GM10248 (cell line): ENCODE results near the gene DDB1.

ENCODE experiments used
- CTCF ChIA-PET: fragments of 300-600 bp; sonication (Branson Sonifier 250); formaldehyde crosslinking; extraction: SDS; loops from one replicate; lab custom pipeline; 2021; ENCODE audit warnings: antibody characterized with exemption; lab: Yijun Ruan, JAX
- POLR2A ChIA-PET: fragments of 350-650 bp; sonication (Branson Sonifier 250); formaldehyde crosslinking; extraction: SDS; loops from one replicate; lab custom pipeline; 2020; ENCODE audit warnings: antibody characterized with exemption; lab: Yijun Ruan, JAX
- DNase-seq: peaks from one replicate; pipeline ENCODE4 v3.0.0; 2012; ENCODE audit errors: extremely low spot score
- TF ChIP-seq, protein P1 (sequence below): IDR thresholded peaks from 2 replicates; pipeline ENCODE4 v1.5.1; 2012; ENCODE audit warnings: mild to moderate bottlenecking, low read depth; ENCODE audit errors: extremely low read depth, missing control alignments, control extremely low read depth

Gene DDB1

DNA sequence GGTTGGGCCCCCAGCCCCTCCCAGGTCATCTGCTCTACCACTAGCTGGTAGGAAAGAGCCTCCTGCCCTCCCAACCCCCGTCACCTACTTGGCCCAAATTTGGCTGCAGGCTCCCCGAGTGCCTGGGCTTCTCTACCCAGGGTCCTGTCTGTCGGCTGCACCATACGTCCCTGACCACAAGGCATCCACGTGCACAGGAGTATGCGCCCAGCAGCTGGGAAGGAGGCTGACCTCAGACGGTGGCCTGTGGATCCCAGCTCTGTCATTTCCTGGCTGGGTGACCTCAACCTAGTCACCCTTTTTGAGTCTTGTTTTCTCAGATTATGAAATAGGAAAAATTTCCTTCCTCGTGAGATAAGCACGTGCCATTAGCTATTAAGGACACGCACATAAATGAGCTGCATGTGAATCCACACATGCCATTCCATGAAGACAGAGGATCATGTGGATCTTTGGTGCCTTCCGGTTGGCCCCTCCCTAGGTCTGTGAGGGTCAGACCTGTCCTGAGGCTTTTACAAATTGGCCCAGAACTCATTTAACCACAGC, 15.1 kb upstream of the DDB1 start:
- no peak for DNase-seq
- ChIA-PET CTCF (interaction anchor here (1.1 to 3.6 kb wide), 10 partner anchors 9 to 37 kb away, joined by 3 to 36 read pairs (median 5); partner anchors contain the start of genes CYB561A3, DDB1 and TKFC), POLR2A (interaction anchor here (1.1 to 1.7 kb wide), 2 partner anchors 10 to 14 kb away, joined by 3 to 7 read pairs; partner anchors contain the start of genes CYB561A3 and TMEM138)
- TF ChIP-seq, protein P1, sequence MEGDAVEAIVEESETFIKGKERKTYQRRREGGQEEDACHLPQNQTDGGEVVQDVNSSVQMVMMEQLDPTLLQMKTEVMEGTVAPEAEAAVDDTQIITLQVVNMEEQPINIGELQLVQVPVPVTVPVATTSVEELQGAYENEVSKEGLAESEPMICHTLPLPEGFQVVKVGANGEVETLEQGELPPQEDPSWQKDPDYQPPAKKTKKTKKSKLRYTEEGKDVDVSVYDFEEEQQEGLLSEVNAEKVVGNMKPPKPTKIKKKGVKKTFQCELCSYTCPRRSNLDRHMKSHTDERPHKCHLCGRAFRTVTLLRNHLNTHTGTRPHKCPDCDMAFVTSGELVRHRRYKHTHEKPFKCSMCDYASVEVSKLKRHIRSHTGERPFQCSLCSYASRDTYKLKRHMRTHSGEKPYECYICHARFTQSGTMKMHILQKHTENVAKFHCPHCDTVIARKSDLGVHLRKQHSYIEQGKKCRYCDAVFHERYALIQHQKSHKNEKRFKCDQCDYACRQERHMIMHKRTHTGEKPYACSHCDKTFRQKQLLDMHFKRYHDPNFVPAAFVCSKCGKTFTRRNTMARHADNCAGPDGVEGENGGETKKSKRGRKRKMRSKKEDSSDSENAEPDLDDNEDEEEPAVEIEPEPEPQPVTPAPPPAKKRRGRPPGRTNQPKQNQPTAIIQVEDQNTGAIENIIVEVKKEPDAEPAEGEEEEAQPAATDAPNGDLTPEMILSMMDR, result no peak

DNA sequence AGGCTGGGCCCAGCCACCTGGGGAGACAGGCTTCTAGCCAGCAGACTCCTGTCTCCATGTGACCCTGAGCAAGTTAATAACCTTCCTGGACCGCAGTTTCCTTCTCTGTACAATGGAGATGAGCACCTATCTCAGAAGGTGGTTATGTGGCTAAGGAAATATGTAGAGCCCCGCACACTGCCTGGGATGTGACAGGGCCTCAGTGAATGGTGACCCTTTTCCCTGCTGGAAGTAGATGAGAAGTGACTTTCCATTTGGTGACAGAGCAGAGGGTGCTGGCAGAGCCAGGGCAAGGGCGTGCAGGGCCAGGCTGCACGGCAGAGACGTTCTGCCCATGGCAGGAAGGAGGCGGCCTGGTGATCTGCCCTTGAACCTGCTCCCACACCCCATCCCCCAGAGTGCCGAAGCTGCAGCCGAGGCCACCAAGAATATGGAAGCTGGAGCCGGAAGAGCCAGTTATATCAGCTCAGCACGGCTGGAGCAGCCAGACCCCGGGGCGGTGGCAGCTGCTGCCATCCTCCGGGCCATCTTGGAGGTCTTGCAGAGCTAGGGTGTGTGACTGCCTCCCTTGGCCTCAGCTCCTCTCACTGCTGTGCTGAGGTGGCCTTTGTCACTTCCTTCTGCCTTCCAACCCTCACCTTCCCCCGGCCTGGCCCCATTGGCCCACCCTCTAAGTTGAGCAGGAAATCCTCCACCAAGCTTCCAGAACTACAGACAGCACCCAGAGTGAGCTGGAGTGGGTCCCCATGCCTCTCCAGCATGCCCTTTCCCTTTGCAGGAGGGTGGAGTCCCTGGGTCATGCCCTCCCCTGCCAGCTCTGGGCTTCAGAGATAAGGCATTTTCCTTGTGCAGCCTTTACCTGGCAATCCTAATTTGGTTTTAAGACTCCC, 13.3 kb upstream of the DDB1 start:
- CTCF ChIA-PET, result interaction anchor here (1.2 to 14.3 kb wide), 5 partner anchors 10 to 46 kb away, joined by 3 to 374 read pairs (median 13); partner anchors contain the start of genes CYB561A3, DDB1, TKFC and TMEM138
- TF ChIP-seq, protein P1, result no peak
- POLR2A ChIA-PET, result interaction anchor here (0.8 kb wide), 1 partner anchor 16 kb away, joined by 6 read pairs; no protein-coding TSS in a partner anchor
- no peak for DNase-seq

DNA sequence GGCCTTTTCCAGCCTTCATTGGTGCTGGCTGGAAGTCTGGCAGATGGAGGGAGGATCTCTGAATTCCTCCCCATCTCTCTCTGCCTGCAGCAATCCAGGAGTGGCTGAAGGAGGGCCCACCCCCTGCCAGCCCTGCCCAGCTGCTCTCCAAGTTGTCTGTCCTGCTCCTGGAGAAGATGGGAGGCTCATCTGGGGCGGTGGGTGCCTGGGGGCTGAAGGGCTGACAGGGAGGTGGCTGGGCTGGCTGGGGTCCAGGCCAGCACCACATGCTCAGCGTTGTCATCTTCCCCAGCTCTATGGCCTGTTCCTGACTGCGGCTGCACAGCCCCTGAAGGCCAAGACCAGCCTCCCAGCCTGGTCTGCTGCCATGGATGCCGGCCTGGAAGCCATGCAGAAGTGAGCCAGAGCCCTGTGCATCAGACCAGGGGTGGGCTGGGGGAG, 12.3 kb upstream of the DDB1 start:
- ChIA-PET CTCF (interaction anchor here (1.7 to 14.3 kb wide), 4 partner anchors 9 to 40 kb away, joined by 4 to 374 read pairs (median 11); partner anchors contain the start of genes CYB561A3, DDB1, TKFC and TMEM138), POLR2A (no interaction called here)
- no peak for DNase-seq
- TF ChIP-seq, protein P1, result no peak

DNA sequence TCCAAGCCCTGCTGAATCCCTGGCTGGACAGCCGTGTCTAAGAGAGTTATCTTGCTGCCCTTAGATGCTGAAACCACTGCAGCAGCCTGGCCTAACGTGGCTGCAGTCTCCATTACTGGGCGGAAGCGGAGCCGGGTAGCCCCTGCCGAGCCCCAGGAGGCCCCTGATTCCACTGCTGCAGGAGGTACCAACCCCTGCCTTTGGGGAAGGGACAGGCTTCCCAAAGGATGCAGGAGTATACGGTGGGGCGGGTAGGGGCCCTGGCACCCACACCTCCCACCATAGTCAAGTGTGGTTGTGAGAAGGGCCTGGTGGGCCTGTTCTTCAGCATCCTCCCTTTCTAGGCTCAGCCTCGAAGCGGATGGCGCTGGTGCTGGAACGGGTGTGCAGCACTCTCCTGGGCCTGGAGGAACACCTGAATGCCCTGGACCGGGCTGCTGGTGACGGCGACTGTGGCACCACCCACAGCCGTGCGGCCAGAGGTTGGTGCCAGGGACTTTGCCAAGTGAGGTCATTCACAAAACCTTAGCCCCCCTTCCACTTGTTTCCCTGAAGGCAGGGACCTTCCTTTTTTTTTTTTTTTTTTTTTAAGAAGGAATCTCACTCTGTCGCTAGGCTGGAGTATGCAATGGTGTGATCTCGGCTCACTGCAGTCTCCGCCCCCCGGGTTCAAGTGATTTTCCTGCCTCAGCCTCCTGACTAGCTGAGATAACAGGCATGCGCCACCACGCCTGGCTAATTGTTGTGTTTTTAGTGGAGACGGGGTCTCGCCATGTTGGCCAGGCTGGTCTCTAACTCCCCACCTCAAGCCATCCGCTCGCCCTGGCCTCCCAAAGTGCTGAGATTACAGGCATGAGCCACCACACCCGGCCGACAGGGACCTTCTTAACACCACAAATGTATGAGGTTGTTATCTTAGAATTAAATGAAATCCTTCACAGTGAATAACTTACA, 11.2 kb upstream of the DDB1 start:
- CTCF ChIA-PET, result interaction anchor here (1.7 to 14.3 kb wide), 3 partner anchors 8 to 41 kb away, joined by 7 to 374 read pairs (median 15); partner anchors contain the start of genes CYB561A3 and TMEM138
- POLR2A ChIA-PET, result no interaction called here
- DNase-seq, result no peak
- TF ChIP-seq, protein P1, result no peak

DNA sequence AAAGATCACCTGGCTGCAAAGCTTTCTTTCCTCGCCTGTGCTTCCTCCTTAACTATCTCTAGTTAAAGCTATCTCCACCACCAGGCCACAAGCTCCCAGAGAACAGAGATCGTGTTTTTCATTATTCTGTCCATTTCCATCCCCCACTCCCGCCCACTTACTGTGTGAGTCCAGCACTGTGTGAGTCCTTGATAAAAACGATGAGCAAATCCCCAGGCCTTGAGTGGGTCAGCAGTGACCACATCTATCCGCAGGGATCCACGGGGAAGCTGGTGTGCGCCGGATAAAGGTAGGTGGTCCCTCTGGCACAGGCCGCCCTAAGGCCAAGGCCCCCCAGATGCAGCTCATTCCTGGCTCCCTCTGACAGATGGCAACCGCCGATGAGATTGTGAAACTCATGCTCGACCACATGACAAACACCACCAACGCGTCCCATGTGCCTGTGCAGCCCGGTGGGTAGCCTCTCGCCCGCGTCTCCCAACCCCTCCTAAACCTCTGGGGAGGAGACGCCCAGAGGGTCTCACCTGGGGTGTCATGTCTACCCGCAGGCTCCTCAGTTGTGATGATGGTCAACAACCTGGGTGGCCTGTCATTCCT, 9.4 kb upstream of the DDB1 start:
- DNase-seq, result no peak
- TF ChIP-seq, protein P1, result no peak
- POLR2A ChIA-PET, result interaction anchor here (1.2 kb wide), 1 partner anchor 19 kb away, joined by 8 read pairs; the partner anchor contains the start of genes CYB561A3 and TMEM138
- CTCF ChIA-PET, result interaction anchor here (1.3 to 14.3 kb wide), 4 partner anchors 9 to 88 kb away, joined by 4 to 501 read pairs (median 189); partner anchors contain the start of genes CYB561A3, DDB1, TKFC and TMEM138
